Gastroesophageal sphincter (tissue), 4 donors: ENCODE data around the gene PDZD2. TPM values are rescaled to one million over a fixed set of nuclear protein-coding genes. Genes with fewer than 3 reads are reported as not detected.
"Not testable (repeated sequence)": the region's sequence is repeated elsewhere in the genome, so short reads cannot be mapped to it uniquely, and the experiment has no call there.

Experiments
- ATAC-seq: fragments of 150-250 bp; one replicate; pipeline ENCODE4 v1.9.1; 2016; ENCODE audit warnings: mild to moderate bottlenecking, moderate library complexity
- H3K27ac ChIP-seq, 4 donors: fragments of 200-600 bp; sonication (generic) in 3 of 4; 1 replicate in 3 of 4; 2 replicates in 1 of 4; pipeline ENCODE4 v1.5.1; 2016 to 2019
- H3K27me3 ChIP-seq: fragments of 200-600 bp; sonication (generic); one replicate; pipeline ENCODE4 v1.5.1; 2019
- H3K36me3 ChIP-seq, 2 donors: fragments of 200-600 bp; sonication (generic); one replicate each; pipeline ENCODE4 v1.5.1; 2019; ENCODE audit warnings: control low read depth in 1 of 2
- H3K4me1 ChIP-seq, 3 donors: fragments of 200-600 bp; sonication (generic); 1 replicate in 2 of 3; 2 replicates in 1 of 3; pipeline ENCODE4 v1.5.1; 2016 to 2019; ENCODE audit warnings: control low read depth in 2 of 3
- H3K4me3 ChIP-seq, 2 donors: fragments of 200-600 bp; sonication (generic); one replicate each; pipeline ENCODE4 v1.5.1; 2019; ENCODE audit warnings: mild to moderate bottlenecking in 1 of 2, moderate library complexity in 1 of 2
- H3K9me3 ChIP-seq, 3 donors: fragments of 200-600 bp; sonication (generic); one replicate each; pipeline ENCODE4 v1.5.1; 2017 to 2019; ENCODE audit warnings: control low read depth in 2 of 3
- EP300 ChIP-seq: sonication (generic); formaldehyde crosslinking; IDR thresholded peaks from one replicate; pipeline ENCODE4 v1.6.1; 2017; ENCODE audit warnings: antibody characterized with exemption, mild to moderate bottlenecking
- POLR2A ChIP-seq, 2 donors: fragments of 450-650 bp; IDR thresholded peaks; one replicate each; pipeline ENCODE4 v1.6.1; 2017; ENCODE audit warnings: antibody characterized with exemption in 2 of 2, mild to moderate bottlenecking in 2 of 2, moderate library complexity in 1 of 2
- POLR2AphosphoS5 ChIP-seq: sonication (generic); formaldehyde crosslinking; IDR thresholded peaks from one replicate; pipeline ENCODE4 v1.6.1; 2017; ENCODE audit warnings: antibody characterized with exemption
- WGBS, 2 donors: methylation state at CpG; one replicate each; pipeline ENCODE4 v1.1.5; 2018; ENCODE audit warnings: low coverage in 1 of 2; 5-methylcytosine and 5-hydroxymethylcytosine counted together
- total RNA-seq, 4 donors: library from RNA; depleted of rRNA; stranded (reverse); fragments of >200 nt; gene quantifications; one replicate each; pipeline ENCODE4 v1.1.0, GENCODE V29; 2016
- TF ChIP-seq, protein P1 (sequence below), 4 experiments: fragments of 200-600 bp in 2 of 4; fragments of 450-650 bp in 2 of 4; sonication (generic) in 1 of 4; IDR thresholded peaks; one replicate each; pipeline ENCODE4 v1.5.1; 2017 to 2019; ENCODE audit warnings: antibody characterized with exemption in 4 of 4, mild to moderate bottlenecking in 2 of 4, moderate library complexity in 2 of 4

The PDZD2 gene
- total RNA-seq, 4 donors from 2014 or later, result 8.6 to 19.4 (median 14.0) TPM

DNA sequence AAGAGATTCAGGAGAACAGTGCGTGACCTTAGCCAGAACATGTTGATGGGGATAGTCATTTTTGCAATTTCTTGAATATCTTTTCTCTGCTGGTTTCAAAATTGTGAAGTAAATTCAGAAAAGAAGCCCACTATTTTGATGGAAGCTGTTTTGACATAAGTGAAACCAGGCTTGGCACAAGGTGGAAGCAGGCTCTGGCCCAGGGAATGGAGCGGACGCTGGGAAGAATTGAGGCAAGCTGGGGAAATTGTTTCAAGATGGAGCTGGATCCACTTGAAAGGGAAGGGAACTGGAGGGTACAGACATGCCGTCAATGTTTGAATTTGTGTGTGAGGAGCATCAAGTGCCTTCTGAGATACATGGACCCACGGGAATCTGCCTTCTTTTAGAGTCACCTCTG, 328.0 kb downstream of the PDZD2 start:
- Histone ChIP-seq H3K4me3 (no peak overlapping the region), H3K36me3 (no peaks in the 10 kb centered on the region), H3K27me3 (no peaks in the 10 kb centered on the region), H3K27ac (no peak overlapping the region), H3K9me3 (no peaks in the 10 kb centered on the region), H3K4me1 (peaks cover 0 to 20% (median 9%) of the 10 kb centered on the region in 3 donors)
- no peak for ATAC-seq
- WGBS, 2 donors, result 90 to 97% methylated on average over 2 to 5 of the region's 5 CpGs
- TF ChIP-seq POLR2AphosphoS5 (no peak), EP300 (no peak), POLR2A (IDR thresholded peaks at IDR 0.05) (no peak)
- TF ChIP-seq, protein P1, sequence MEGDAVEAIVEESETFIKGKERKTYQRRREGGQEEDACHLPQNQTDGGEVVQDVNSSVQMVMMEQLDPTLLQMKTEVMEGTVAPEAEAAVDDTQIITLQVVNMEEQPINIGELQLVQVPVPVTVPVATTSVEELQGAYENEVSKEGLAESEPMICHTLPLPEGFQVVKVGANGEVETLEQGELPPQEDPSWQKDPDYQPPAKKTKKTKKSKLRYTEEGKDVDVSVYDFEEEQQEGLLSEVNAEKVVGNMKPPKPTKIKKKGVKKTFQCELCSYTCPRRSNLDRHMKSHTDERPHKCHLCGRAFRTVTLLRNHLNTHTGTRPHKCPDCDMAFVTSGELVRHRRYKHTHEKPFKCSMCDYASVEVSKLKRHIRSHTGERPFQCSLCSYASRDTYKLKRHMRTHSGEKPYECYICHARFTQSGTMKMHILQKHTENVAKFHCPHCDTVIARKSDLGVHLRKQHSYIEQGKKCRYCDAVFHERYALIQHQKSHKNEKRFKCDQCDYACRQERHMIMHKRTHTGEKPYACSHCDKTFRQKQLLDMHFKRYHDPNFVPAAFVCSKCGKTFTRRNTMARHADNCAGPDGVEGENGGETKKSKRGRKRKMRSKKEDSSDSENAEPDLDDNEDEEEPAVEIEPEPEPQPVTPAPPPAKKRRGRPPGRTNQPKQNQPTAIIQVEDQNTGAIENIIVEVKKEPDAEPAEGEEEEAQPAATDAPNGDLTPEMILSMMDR (IDR thresholded peaks at IDR 0.05), result no peak

DNA sequence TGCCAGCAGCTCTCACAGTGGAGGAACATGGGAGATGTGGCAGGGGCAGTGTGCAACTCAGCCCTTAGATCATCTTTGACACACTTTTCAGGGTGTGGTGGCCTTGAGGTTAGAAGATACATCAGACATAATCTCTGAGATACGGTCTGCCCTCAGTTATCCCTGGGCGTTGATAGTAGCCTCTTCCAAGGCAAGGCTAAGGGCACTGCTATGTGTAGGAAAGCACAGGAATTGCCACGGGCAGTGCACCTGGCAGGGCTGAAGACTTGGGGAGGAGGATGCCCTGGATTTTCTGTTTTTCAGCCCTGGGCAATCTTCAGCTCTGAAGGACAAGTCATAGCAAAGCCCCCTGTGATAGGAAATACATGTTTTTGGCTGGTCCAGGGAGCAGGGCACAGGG, 328.5 kb downstream of the PDZD2 start:
- 69 to 85% methylated on average over 3 of the region's 3 CpGs for WGBS, 2 donors
- H3K27ac ChIP-seq, result no peak overlapping the region

DNA sequence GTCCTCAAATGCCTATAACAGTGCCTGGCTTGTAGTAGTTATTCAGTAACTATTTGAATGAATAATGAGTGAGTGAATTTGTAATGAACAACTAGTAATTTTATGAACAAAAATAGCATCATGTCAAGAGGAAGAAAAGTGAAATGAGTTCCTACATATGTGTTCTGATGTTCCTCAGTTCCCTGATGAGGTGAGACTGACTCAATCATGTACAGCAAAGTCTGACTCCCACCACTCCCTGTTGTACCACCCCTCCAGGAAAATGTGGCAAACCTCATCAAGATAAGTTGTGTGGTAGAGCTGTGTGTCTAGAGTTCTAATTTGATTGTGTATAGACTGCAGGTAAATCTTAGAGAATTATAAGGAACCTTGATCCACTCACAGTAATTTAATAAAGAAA, 333.6 kb downstream of the PDZD2 start:
- no peak overlapping the region for H3K4me3 ChIP-seq
- no peaks in the 10 kb centered on the region for H3K27me3 ChIP-seq
- no peak overlapping the region for H3K27ac ChIP-seq
- H3K9me3 ChIP-seq, result no peaks in the 10 kb centered on the region
- no peaks in the 10 kb centered on the region for H3K4me1 ChIP-seq
- H3K36me3 ChIP-seq, result no peaks in the 10 kb centered on the region
- TF ChIP-seq EP300 (no peak), POLR2A (IDR thresholded peaks at IDR 0.05) (no peak), POLR2AphosphoS5 (no peak)
- no peak for ATAC-seq

More for the DNA sequence above, 328.5 kb downstream of the PDZD2 start:
- no peak for ATAC-seq
- H3K36me3 ChIP-seq, result no peaks in the 10 kb centered on the region
- TF ChIP-seq POLR2A (IDR thresholded peaks at IDR 0.05), result no peak
- TF ChIP-seq EP300, result no peak
- TF ChIP-seq, protein P1 (IDR thresholded peaks at IDR 0.05), result no peak
- TF ChIP-seq POLR2AphosphoS5, result no peak
- H3K4me3 ChIP-seq, result no peak overlapping the region
- no peaks in the 10 kb centered on the region for H3K27me3 ChIP-seq
- peaks cover 0 to 15% (median 9%) of the 10 kb centered on the region in 3 donors for H3K4me1 ChIP-seq
- no peaks in the 10 kb centered on the region for H3K9me3 ChIP-seq

DNA sequence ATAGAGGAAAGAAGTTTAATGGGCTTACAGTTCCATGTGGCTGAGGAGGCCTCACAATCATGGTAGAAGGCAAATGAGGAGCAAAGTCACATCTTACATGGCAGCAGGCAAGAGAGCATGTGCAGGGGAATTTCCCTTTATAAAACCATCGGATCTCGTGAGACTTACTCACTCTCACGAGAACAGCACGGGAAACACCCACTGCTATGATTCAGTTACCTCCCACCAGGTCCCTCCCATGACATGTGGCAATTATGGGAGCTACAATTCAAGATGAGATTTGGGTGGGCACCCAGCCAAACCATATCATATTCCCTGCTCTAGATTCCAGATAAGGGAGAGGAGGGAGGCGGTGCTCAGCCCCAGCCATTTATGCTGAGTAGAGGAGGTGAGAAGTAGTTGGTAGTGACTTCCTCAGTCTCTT, 336.3 kb downstream of the PDZD2 start:
- H3K9me3 ChIP-seq, H3K27ac ChIP-seq, H3K36me3 ChIP-seq, H3K4me3 ChIP-seq, H3K27me3 ChIP-seq, ATAC-seq, H3K4me1 ChIP-seq: not testable (repeated sequence)
- 97% methylated on average over 4 of the region's 5 CpGs for WGBS, 2 donors

DNA sequence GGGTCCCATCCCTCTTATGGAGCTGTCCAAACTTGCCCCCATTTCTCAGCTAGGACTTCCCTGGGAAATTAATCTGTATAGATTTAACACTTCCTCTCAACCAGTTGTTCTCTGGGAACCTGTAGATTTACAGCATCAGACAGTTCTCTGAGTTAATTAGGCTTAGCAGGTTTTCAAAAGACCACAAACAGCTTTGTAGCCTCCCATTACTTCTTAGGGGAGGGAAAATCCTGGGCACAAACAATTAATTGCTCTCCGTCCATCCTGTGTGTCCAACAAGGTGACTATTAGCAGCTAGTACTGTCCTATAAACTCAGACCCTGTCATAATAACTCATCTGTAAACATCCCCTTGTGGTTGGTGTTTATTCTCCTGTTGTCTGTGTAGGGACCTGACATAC, 337.2 kb downstream of the PDZD2 start:
- Histone ChIP-seq H3K36me3 (no peaks in the 10 kb centered on the region), H3K27ac (no peak overlapping the region), H3K9me3 (no peaks in the 10 kb centered on the region), H3K4me1 (no peaks in the 10 kb centered on the region), H3K27me3 (no peaks in the 10 kb centered on the region), H3K4me3 (no peak overlapping the region)
- TF ChIP-seq POLR2AphosphoS5, result no peak
- TF ChIP-seq, protein P1 (IDR thresholded peaks at IDR 0.05), result no peak
- no peak for ATAC-seq
- 86 to 100% methylated on average over 1 of the region's 1 CpG for WGBS, 2 donors

DNA sequence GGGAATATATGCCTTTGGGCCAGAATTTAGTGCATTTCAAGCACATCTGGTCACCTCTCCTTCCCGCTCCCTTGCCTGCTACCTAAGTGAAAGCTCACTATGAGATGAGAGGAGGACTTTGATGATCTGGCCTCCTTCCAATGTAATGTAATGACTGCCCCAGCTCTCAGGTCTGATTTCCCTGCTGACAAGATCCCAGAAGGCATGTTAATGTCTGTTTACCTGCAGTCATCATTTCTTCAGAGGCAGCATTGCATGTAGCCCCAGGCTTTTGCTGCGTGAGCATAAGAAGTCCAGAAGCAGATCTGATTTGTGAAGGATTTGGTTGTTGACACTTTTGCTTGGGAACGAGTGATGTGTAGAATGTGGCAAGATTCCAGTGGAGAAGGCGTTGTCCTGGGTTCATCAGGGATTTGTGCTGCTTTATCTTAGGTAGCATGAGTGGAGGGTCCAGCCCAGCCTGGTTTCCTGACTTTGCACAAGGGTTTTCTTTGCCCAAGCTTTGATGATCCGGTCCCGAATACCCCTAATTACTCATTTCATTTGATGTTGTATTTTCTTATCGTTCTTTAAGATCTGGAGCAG, 342.5 kb downstream of the PDZD2 start:
- Histone ChIP-seq H3K4me1 (no peaks in the 10 kb centered on the region), H3K4me3 (no peak overlapping the region), H3K9me3 (no peaks in the 10 kb centered on the region), H3K36me3 (no peaks in the 10 kb centered on the region), H3K27ac (no peak overlapping the region), H3K27me3 (no peaks in the 10 kb centered on the region)
- no peak for ATAC-seq
- WGBS, 2 donors, result 74 to 89% methylated on average over 6 of the region's 7 CpGs
- TF ChIP-seq POLR2AphosphoS5, result no peak
- TF ChIP-seq EP300, result no peak
- TF ChIP-seq, protein P1 (IDR thresholded peaks at IDR 0.05), result no peak
- no peak for TF ChIP-seq POLR2A (IDR thresholded peaks at IDR 0.05)
